SK-N-SH treated with all-trans-retinoic acid at 6 μM for 48 hours (cell line): ENCODE measurements around the gene PAPSS1.

Experiments
- TCF4 ChIP-seq: fragments of 250-450 bp; sonication (Bioruptor Pico); IDR thresholded peaks from 2 replicates; pipeline ENCODE4 v1.8.0; 2021; ENCODE audit warnings: mild to moderate bottlenecking, moderate library complexity, borderline replicate concordance
- ZC3H10 ChIP-seq: fragments of 250-450 bp; sonication (Bioruptor Pico); IDR thresholded peaks from 2 replicates; pipeline ENCODE4 v1.5.1; 2021; ENCODE audit warnings: mild to moderate bottlenecking, moderate library complexity
- ZFP3 ChIP-seq: fragments of 250-450 bp; sonication (Bioruptor Pico); IDR thresholded peaks from 2 replicates; pipeline ENCODE4 v1.5.0; 2020; ENCODE audit warnings: mild to moderate bottlenecking, moderate library complexity
- ZFP30 ChIP-seq: fragments of 450-650 bp; formaldehyde crosslinking; IDR thresholded peaks from 2 replicates; pipeline ENCODE4 v1.5.0; 2022; ENCODE audit warnings: mild to moderate bottlenecking, moderate library complexity
- ZNF70 ChIP-seq: fragments of 450-650 bp; formaldehyde crosslinking; IDR thresholded peaks from 2 replicates; pipeline ENCODE4 v1.5.0; 2020; ENCODE audit warnings: mild to moderate bottlenecking, moderate library complexity

DNA sequence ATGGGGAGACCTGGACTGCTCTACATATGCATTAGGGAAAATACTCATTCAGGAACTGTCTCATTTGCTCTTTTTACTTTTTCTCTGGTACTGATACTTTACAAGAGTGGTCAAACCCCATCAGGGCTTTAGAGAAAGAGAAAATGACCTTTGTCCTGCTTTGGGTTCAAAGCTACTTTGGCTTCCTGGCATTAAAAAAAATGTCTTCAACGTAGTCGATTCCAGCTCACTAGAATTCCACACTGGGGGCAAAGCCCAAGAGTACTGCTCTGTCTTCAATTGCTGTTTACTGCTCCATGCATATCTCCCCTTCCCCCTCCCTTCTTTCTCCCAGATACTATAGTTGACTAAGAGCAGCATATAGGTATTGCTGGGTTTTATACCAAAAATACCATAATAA is 98.0 kb downstream of the PAPSS1 start:
- TF ChIP-seq ZFP3 (CRISPR knock-in tag): no peak
- no peak for TF ChIP-seq TCF4 (CRISPR knock-in tag)
- no peak for TF ChIP-seq ZFP30 (CRISPR knock-in tag)
- TF ChIP-seq ZNF70 (CRISPR knock-in tag): no peak
- no peak for TF ChIP-seq ZC3H10 (CRISPR knock-in tag)
